H1 (cell line): ENCODE measurements around the gene DLG4. TPM values are rescaled to one million over a fixed set of nuclear protein-coding genes. Genes with fewer than 3 reads are reported as not detected.

Experiments used
- ATF3 ChIP-seq: IDR thresholded peaks from 2 replicates; pipeline ENCODE4 v1.6.1; 2011; ENCODE audit warnings: low read depth, mild to moderate bottlenecking, low read length; ENCODE audit not compliant: insufficient read depth
- CHD7 ChIP-seq: fragments of 300-600 bp; sonication (generic); IDR thresholded peaks from 2 replicates; pipeline ENCODE4 v1.7.1; 2012; ENCODE audit warnings: low read length, moderate library complexity, mild to moderate bottlenecking, inconsistent platforms; ENCODE audit not compliant: insufficient replicate concordance
- CREB1 ChIP-seq: IDR thresholded peaks from 2 replicates; pipeline ENCODE4 v1.6.1; 2012; ENCODE audit warnings: inconsistent platforms
- E2F6 ChIP-seq: IDR thresholded peaks from 2 replicates; pipeline ENCODE4 v1.6.1; 2012; ENCODE audit warnings: inconsistent platforms
- KDM4A ChIP-seq: IDR thresholded peaks from one replicate; pipeline ENCODE4 v1.7.1; 2012; ENCODE audit warnings: low read depth, mild to moderate bottlenecking, moderate library complexity, low read length, inconsistent platforms; ENCODE audit not compliant: severe bottlenecking
- KDM5A ChIP-seq: fragments of 200-600 bp; IDR thresholded peaks from 2 replicates; pipeline ENCODE4 v1.7.1; 2012; ENCODE audit warnings: mild to moderate bottlenecking, low read length, inconsistent platforms, mixed read lengths
- MAX ChIP-seq: IDR thresholded peaks from 2 replicates; pipeline ENCODE4 v1.6.1; 2012; ENCODE audit warnings: inconsistent platforms
- TBP ChIP-seq: IDR thresholded peaks from 2 replicates; pipeline ENCODE4 v1.6.1; 2011; ENCODE audit warnings: low read depth, low read length, improper control_type of control experiment
- YY1 ChIP-seq: IDR thresholded peaks from 2 replicates; pipeline ENCODE4 v1.6.1; 2011; ENCODE audit warnings: low read depth, mild to moderate bottlenecking, low read length
- polyA plus RNA-seq, 7 experiments: library from polyadenylated mRNA; depleted of rRNA in 3 of 7; stranded (reverse) in 5 of 7; unstranded in 2 of 7; fragments of >200 nt in 5 of 7; fragments of 200-250 nt in 2 of 7; gene quantifications; 1 replicate in 5 of 7; 2 replicates in 1 of 7; 4 replicates in 1 of 7; pipeline versions ENCODE4 v1.2.1 to v1.2.3, GENCODE V29; 2011 to 2013; ENCODE audit warnings: missing spikeins in 2 of 7, mixed read lengths in 2 of 7
- total RNA-seq: library from RNA; stranded (reverse); fragmentation: NEBNext Ultra II Directional; extraction: Animal tissue kit (Norgen Biotek cat#: 25700); gene quantifications from 2 replicates; pipeline ENCODE4 v1.2.1, GENCODE V29; 2021

DLG4 gene
- total and polyA plus RNA-seq, 2 of the 8 experiments (the other 6 are each of a cell fraction or from before 2014, with no cell fraction given): 18.9 to 45.9 TPM

- no peak for TF ChIP-seq CHD7
- no peak for TF ChIP-seq CREB1
- no peak for TF ChIP-seq MAX
- TF ChIP-seq YY1: no peak
- TF ChIP-seq E2F6: no peak
- no peak for TF ChIP-seq ATF3
- TF ChIP-seq KDM4A: no peak
- no peak for TF ChIP-seq TBP
- TF ChIP-seq KDM5A: no peak
These were observed 29.6 kb upstream of the DLG4 start (continued) for GRCh38 chr17:7249214-7249613.
